GM19035 (cell line): ENCODE measurements around the gene EXOSC7.

ENCODE experiments used
- ATAC-seq: cut with Tn5 transposase; IDR thresholded peaks from one replicate; pipeline ENCODE4 v1.9.1; 2021; ENCODE audit not compliant: unreplicated experiment

Gene EXOSC7

DNA sequence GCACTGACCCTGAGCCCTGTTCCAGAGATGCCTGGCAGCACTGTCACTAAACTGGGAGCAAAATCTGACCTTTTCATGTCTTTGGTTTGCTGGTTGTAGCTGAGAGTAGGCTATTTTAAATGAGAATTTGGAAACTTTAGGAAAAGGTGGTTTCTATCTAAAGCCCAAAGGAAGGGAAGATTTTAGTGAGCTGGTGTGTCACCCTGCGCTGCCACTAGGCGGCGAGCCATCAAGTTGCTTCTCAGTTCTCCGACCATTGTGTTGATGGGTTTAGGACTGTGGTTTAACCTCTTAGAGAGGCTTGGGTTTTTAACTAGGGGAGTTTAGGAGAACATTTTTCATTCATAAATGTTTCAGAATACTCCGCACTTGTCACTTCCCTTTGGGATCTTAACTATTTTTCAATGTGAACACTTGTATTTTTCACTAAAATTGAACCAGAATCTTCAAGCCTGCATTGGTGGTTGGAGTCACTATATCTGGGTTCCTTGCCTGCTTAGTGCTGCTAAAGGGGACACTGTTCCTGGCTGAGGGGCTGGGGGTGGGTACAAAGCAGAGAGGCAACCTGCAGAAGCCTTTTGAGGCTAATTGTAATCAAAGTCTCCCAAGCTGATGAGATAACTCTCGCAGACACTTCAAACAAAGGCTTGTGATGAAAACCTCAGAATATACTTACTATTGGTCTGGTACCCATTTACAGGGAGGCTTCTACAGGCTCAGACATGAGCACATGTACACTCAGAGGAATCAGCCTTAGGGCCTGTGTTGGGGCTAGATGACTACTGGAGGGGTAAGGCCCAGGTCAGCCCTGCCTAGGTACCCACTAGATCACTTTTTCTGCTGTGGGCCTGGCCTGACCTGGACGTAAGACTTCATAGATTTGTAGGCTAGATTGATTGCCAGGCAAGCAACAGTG lies 16.8 kb downstream of the EXOSC7 start:
- ATAC-seq: no peak

DNA sequence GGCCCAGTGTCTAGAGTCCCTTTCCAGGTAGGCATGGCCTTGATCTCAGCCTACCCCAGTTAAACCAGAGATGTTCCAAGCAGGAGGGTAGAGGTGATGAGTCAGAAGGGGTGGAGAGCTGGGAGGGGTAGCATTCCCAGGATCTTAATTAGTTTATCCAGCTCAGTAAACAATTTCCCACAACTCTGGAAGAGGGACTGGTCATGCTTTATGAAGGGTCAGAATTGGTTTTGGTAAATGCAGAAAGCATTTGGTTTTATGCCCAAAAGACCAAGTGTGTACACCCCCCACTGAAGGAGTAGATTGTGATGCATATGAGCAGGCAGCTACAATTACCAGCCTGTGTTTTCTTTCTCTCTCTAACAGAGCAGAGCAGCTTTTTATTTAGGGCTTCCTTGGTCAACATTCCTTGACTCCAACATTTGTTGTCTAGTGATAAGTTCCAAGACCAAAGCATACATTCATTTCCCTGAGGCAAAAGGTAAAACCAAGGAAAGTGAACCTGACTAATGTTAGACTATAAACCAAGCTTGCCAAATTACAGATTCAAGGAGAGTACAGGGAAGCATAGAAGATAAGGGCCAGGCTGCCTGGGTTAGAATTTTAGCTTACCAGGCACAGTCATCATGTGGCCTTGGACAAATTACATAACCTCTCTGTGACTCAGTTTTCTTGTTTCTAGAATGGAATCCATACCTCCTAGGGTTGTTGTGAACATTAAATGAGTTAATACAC lies 17.6 kb downstream of the EXOSC7 start:
- no peak for ATAC-seq

DNA sequence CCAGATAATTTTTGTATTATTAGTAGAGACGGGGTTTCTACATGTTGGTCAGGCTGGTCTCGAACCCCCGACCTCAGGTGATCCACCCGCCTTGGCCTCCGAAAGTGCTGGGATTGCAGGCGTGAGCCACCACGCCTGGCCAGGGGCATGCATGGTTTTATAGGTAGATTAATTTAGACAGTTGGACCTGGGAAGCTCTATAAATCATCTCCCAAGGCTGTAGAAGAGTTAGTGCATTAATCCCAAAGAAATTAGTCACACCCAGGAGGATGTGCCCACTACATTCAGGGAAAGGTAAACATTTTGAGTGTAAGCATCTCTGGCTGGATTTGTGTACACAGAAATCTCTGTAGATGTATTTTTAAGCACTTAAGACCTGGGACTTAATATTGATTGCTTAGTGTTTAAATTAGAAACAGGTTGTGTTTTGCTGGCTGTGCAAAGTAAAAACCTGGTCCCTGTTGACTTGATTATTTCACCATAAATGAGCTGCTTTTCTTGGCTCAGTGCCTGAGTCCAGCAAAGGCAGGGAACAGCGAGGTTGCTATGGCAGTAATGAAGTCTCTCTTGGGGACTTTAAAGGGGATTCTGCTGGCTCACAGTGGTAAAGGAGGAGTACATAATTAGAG lies 19.2 kb downstream of the EXOSC7 start:
- ATAC-seq: no peak

DNA sequence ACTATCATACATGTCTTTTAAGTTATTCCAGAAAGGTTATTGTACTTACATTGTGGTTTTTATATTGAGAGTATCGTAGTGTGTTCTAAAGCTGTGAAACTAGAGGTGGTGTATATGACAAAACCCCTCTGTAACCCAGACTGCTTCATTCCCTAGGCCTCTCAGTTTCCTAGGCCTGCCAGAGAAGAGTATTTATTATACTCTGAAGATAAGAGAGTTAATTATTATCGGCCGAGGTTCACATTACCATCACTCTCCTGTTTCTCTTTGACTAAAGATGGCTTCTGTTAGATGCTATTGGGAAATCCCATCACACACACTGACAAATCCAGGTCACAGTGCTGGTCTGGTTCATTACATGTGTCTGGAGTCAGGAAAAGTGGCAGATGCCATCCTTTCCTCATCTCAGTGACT lies 20.5 kb downstream of the EXOSC7 start:
- ATAC-seq: no peak

DNA sequence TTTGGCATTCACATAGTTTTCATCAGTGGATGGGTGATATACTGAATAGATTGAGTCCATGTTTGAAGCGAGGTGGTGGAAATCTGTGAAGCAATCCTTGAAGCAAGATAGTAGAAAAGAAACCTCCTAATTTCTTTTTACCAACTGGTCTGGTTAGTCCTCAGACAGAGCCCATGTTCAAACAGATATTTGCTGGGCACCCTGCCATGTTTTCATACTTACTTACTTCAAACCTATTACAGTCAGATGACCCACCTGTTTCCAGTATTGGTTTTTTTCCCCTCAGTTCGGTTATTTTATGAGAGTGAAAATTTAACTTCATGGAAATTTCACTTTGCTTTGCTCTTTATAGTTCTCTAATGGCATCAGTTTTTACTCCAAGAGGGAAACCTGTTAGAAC lies 23.7 kb downstream of the EXOSC7 start:
- ATAC-seq: no peak

DNA sequence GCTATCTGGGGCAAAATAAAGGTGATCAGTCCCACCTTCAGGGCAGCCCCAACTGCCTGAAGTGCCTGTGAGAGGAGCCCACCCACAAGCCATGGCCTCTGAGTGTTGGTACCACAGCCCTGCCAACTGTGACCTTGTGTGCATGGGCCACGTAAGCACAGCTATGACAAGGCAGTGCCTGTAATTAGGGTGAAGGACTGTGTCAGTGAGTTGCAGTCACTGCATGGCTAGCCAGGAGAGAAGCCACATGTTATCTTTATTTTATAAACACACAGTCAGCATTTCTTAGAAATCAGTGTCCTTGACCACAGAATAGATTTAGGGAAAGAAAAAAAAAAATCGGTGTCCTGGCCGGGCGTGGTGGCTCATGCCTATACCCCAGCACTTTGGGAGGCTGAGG lies 24.8 kb downstream of the EXOSC7 start:
- ATAC-seq: no peak

DNA sequence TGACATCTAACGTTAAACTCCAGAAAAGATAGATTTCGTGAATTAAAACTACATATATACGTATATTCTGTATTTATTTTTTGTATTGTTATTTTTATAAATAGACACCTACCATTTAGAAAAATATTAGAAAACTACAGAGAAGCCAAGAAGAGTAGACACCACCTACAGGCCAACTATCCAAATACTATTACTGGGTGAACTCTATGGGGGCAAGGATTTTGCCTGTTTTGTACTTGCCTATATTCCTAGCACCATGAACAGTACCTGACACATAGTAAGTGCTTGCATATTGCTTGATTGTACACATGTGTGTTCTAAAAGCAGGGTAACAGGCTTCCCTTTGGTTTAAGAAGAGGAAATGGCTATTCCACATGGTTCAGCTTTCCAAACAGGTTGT lies 25.7 kb downstream of the EXOSC7 start:
- ATAC-seq: no peak

DNA sequence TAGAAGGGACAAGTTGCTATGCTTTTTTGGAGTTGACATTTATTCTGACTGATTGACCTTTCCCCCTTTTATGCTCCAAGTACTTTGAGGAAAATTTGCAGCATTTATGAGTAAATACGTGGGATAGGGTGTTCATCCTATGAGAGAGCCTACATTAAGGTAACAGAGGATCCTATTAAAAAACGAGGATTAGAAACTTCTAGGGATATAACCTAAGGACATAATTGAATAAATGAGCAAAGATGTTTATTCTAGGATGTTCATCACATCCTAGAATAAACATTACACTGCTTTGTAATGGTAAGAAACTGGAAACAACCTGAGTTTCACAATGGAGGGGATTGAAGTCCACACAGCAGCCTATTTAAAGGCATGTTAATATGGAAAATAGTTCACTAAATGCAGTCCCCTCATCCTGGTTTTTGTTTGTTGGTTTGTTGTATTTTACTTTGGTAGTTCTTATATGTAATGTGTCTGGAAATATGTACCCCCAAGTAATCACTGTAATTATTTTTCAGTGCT lies 26.2 kb downstream of the EXOSC7 start:
- ATAC-seq: no peak

DNA sequence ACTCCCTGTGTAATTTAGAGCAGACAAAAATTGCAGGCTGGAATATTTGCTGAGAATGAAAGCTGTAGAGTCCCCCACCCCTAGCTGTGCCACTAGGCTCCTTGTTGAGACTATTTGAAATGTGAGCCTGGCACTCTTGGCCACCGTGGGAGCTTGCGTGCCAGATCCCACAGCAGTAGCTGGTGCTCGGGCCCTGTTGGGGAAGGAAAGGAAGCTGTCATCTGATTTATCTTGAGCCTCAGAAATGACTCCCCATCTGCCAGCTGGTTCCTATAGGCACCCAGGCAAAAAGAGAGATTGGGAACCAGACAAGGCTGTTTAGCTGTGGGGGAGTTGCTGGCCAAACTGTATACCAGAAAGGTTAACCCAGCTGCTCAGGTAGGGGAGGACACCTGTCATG lies 26.7 kb downstream of the EXOSC7 start:
- ATAC-seq: no peak

DNA sequence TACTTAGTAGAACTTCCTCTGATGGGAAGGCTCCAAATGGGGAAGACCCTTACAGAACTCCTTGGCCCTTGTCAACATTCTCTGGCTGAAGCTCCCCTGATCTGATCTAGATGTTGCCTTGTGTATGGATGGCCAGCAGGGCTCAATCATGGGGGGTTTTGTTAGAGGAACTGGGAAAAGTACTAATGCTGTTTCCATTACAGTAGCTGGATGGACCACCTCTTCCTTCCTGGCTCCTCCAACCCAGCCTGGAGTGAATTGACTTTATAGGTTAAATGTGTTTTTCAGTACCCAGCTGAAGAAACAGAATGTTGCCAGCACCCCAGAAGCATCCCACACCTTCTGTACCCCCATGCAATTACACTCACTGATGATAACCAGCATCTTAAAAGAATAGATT lies 27.4 kb downstream of the EXOSC7 start:
- no peak for ATAC-seq

DNA sequence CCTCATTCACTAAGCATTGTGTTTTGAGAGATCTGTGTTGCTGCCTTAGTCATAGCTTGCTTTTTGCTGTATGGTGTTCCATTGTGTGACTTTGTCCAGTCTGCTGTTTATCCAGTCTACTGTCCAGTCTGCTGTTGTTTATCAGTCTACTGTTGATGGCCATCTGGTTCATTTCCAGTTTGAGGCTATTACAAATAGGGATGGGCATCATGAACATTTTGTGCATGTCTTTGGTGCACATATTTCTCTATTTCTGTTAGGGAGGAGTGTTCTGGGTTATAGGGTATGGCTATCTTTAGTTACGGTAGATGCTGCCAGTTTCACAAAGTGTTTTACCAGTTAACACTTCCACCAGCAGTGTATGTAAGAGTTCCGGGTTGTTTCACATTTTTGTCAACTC lies 27.8 kb downstream of the EXOSC7 start:
- ATAC-seq: no peak

DNA sequence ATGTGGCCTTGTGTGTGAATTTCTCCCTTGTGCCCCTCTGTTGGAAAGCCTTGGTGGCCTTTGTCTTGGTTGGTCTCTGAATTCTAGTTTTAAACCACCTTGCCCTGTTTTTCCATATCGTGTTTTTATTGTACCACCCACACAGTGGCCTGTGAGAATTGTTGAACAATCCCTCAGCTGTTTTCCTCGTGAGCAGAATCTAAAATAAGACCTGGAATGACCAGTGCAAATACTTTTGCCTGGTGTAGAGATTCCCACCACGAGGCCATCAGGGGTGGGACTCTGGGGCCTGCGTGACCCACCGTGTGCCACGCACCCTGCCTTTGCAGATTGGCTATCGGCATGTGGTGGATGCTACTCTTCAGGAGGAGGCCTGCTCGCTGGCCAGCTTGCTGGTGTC lies 31.0 kb downstream of the EXOSC7 start:
- no peak for ATAC-seq

DNA sequence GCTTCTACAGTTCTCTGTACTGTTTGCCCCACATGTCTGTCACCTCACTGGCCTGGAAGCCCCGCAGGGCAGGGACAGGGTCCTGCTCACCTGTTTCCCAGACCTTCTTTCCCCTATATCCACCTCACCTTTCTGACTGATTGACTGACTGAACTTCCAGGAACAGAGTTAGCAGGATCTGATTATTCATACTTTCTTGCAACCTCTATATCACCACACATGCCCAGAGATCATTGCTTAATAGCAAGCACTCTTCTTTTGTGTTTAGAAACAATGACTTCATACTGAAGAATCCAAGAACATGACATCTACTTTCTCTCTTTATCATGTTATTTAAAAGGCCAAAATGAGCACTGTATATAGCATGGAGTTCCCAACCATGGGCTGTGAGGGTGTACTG lies 32.1 kb downstream of the EXOSC7 start:
- ATAC-seq: no peak

DNA sequence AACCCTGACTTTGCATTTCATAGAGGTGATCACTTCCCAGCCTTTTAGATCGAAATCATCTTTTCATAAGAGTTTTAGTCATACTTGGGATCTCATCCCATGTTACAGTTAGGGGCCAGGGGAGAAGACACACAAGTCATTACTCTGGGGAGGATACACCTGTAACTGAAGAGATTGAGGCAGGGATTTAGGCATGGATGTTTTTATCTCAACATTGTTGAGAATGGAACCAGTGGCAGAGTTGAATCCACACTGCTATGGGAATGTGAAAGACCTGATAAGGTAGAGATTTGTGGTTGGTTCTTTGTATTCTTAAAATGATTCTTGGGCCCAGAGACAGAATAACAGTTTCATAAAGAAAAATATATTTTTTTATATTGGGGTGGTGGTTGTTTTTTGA lies 33.8 kb downstream of the EXOSC7 start:
- no peak for ATAC-seq

DNA sequence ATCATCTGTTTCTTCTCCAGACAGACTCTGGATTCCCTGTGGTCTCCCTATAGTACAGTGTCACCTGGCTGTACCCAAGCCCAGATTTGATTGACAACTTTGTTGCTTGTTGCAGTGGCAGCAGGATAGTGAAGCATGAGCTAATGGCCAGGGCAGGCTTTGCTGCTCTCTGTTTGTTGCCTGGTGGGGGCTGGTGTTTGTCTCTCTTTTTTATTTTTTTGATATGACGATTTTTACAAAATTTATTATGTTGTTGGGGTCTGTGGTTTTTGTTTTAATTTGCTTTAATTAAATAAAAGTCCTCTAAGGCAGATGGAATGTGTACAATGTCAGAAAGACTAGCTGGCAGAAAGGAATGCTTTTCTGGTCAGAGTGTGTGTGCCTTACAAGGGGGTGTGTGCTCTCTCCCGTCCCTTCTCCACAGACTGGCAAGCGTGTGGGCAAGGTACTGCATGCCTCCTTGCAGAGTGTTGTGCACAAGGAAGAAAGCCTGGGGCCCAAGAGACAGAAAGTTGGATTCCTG lies 34.8 kb downstream of the EXOSC7 start:
- no peak for ATAC-seq

DNA sequence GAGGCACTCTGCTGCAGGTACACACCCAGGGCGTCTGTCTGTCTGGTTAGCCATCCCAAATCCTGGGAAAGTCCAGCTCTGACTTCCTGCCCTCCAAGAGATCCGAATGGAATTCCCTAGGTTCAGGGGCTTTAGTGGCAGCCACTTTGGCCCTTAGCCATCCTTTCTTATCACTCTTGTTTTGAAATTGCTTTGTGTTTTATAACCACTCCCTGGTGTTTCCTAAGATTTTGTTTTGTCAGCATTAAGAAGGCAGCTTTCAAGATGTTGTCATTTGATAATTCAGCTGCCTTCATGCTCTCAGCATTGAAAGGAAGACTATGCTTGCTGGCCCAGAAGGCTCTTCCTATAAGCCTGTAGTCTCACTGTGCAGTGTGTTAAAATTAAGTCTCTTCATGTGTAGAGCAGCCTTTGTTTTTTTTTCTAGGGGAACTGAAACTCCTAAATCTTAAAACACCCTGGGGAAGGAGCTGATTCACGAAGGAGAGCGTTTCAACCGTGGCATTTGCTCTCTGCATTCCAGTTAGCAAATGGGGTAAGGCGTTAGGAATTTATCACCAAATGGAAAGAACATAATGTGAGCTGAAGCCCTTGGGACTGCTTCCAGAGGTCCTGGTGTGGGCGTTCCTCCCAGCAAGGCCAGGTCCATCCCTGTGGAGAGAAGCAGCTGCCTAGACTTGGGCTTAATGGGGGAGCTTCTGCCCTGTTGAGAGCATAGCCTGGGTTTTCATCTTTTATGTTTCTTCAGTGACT lies 35.9 kb downstream of the EXOSC7 start:
- ATAC-seq: no peak

DNA sequence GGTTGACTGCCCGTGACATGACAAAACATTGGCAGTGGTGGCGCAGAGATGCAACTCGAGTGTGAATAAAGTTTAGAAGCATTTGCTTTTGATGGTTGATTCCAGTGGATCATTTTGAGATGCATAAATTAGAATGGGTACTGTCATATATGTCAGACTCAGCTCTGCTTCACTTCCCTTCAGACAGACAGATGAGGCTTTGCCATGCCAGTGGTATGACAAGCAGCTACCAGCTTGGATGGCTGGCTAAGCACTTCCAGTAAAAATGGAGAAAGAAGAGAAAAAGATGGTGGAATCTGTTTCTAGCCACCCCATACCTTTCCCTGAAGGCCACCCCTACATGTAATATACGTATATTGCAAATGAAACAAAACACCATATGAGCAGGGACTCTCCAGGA lies 36.5 kb downstream of the EXOSC7 start:
- ATAC-seq: no peak

DNA sequence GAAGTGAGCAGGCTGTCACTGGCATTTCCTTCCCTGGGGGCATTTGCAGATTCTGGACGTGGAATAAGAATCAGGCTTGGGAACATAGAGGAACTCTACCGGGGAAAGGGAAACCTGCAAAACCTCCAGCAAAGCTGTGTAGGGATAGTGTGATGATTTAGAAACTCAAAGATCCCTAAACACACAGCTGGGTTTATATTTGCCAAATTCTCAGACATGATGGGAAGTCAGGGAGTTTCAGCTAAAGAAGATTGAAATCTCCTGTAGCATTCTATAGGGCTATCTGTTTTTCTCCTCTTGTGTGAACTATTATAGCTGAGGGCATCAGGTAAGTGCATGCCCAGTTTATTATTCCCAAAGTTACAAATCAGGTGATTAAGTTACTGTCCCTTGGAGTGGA lies 40.9 kb downstream of the EXOSC7 start:
- no peak for ATAC-seq

DNA sequence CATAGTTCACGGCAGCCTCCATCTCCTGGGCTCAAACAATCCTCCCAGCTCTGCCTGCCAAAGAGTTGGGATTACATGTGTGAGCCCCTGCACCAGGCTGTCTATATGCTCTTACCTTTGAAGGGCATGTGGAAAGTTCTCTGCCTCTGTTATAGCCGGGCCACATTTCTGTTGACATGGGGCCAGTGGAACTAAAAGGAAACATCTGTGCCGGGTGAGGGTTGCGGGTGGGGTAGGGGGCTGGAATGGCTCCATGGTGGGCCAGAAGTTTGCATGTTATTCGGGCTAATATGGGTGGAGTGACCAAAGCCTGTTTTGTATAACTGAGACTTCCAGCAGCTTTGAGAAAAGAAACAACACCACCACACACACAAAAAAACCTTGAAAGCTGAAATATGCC lies 41.8 kb downstream of the EXOSC7 start:
- ATAC-seq: no peak

DNA sequence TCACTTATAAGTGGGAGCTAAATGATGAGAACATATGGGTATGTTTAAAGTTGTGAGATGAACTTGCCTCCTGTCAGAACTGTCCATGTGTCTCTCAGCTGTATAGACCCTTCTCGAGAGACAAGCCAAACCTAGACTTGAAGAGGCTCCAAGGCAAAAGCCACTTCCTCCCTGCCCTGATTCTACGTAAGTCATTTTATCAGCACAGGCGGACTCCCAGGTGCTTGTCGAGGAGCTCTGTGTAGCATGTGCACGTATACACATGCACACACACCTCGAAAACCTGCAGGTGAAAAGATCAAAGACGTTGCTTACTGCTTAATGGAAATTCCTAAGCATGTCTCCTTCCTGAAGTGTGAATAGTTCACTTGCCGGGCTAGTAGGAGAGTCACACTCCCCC lies 44.5 kb downstream of the EXOSC7 start:
- ATAC-seq: no peak
